SK-N-SH treated with all-trans-retinoic acid at 6 μM for 48 hours (cell line): Measurements from ENCODE around the gene ANKRD11.
"Not testable (repeated sequence)": the region's sequence is repeated elsewhere in the genome, so short reads cannot be mapped to it uniquely, and the experiment has no call there.

Experiments
- ATAC-seq: fragments of 200-7000 bp; cut with Tn5 transposase; 3 replicates; pipeline ENCODE4 v1.9.1; 2020; ENCODE audit warnings: mild to moderate bottlenecking, moderate library complexity
- ARNTL ChIP-seq: fragments of 450-650 bp; formaldehyde crosslinking; IDR thresholded peaks from 2 replicates; pipeline ENCODE4 v1.5.0; 2020; ENCODE audit warnings: low read depth, mild to moderate bottlenecking, moderate library complexity, borderline replicate concordance
- BACH2 ChIP-seq: fragments of 250-450 bp; sonication (Bioruptor Pico); IDR thresholded peaks from 2 replicates; pipeline ENCODE4 v1.9.0; 2021; ENCODE audit warnings: mild to moderate bottlenecking, borderline replicate concordance
- CSDC2 ChIP-seq: fragments of 250-450 bp; sonication (Bioruptor Pico); IDR thresholded peaks from 2 replicates; pipeline ENCODE4 v1.5.0; 2020; ENCODE audit warnings: mild to moderate bottlenecking, moderate library complexity
- CSRNP3 ChIP-seq: fragments of 250-450 bp; sonication (Bioruptor Pico); IDR thresholded peaks from 2 replicates; pipeline ENCODE4 v1.5.1; 2021; ENCODE audit warnings: mild to moderate bottlenecking, moderate library complexity
- ESRRG ChIP-seq: fragments of 250-450 bp; sonication (Bioruptor Pico); IDR thresholded peaks from 2 replicates; pipeline ENCODE4 v1.6.1; 2021; ENCODE audit warnings: mild to moderate bottlenecking
- GLIS3 ChIP-seq: fragments of 250-450 bp; sonication (Bioruptor Pico); IDR thresholded peaks from 2 replicates; pipeline ENCODE4 v1.5.0; 2020; ENCODE audit warnings: mild to moderate bottlenecking, moderate library complexity
- ISL1 ChIP-seq: fragments of 250-450 bp; sonication (Bioruptor Pico); IDR thresholded peaks from 2 replicates; pipeline ENCODE4 v2.1.2; 2022; ENCODE audit warnings: mild to moderate bottlenecking, moderate library complexity
- OSR1 ChIP-seq: fragments of 250-450 bp; sonication (Bioruptor Pico); IDR thresholded peaks from 2 replicates; pipeline ENCODE4 v1.8.0; 2022; ENCODE audit warnings: moderate library complexity, mild to moderate bottlenecking, inconsistent platforms
- POU6F1 ChIP-seq: fragments of 250-450 bp; sonication (Bioruptor Pico); IDR thresholded peaks from 2 replicates; pipeline ENCODE4 v1.8.0; 2021; ENCODE audit warnings: low read depth, mild to moderate bottlenecking, moderate library complexity, borderline replicate concordance
- PPARA ChIP-seq: fragments of 250-450 bp; sonication (Bioruptor Pico); IDR thresholded peaks from 2 replicates; pipeline ENCODE4 v1.5.0; 2020; ENCODE audit warnings: mild to moderate bottlenecking, borderline replicate concordance
- RARB ChIP-seq: fragments of 250-450 bp; sonication (Bioruptor Pico); IDR thresholded peaks from 2 replicates; pipeline ENCODE4 v1.8.0; 2021; ENCODE audit warnings: mild to moderate bottlenecking, moderate library complexity
- SNAI2 ChIP-seq: fragments of 250-450 bp; sonication (Bioruptor Pico); IDR thresholded peaks from 2 replicates; pipeline ENCODE4 v1.5.0; 2020; ENCODE audit warnings: mild to moderate bottlenecking, moderate library complexity
- TCF4 ChIP-seq: fragments of 250-450 bp; sonication (Bioruptor Pico); IDR thresholded peaks from 2 replicates; pipeline ENCODE4 v1.8.0; 2021; ENCODE audit warnings: mild to moderate bottlenecking, moderate library complexity, borderline replicate concordance
- TOX ChIP-seq: fragments of 250-450 bp; sonication (Bioruptor Pico); IDR thresholded peaks from 2 replicates; pipeline ENCODE4 v1.8.0; 2021; ENCODE audit warnings: mild to moderate bottlenecking, moderate library complexity, borderline replicate concordance
- ZC3H10 ChIP-seq: fragments of 250-450 bp; sonication (Bioruptor Pico); IDR thresholded peaks from 2 replicates; pipeline ENCODE4 v1.5.1; 2021; ENCODE audit warnings: mild to moderate bottlenecking, moderate library complexity
- ZFP3 ChIP-seq: fragments of 250-450 bp; sonication (Bioruptor Pico); IDR thresholded peaks from 2 replicates; pipeline ENCODE4 v1.5.0; 2020; ENCODE audit warnings: mild to moderate bottlenecking, moderate library complexity
- ZFP30 ChIP-seq: fragments of 450-650 bp; formaldehyde crosslinking; IDR thresholded peaks from 2 replicates; pipeline ENCODE4 v1.5.0; 2022; ENCODE audit warnings: mild to moderate bottlenecking, moderate library complexity
- ZNF70 ChIP-seq: fragments of 450-650 bp; formaldehyde crosslinking; IDR thresholded peaks from 2 replicates; pipeline ENCODE4 v1.5.0; 2020; ENCODE audit warnings: mild to moderate bottlenecking, moderate library complexity
- TF ChIP-seq, protein P1 (sequence below): fragments of 250-450 bp; sonication (Bioruptor Pico); IDR thresholded peaks from 2 replicates; pipeline ENCODE4 v1.8.0; 2020; ENCODE audit warnings: mild to moderate bottlenecking, moderate library complexity, borderline replicate concordance
- TF ChIP-seq, protein P2 (sequence below): fragments of 250-450 bp; sonication (Bioruptor Pico); IDR thresholded peaks from 2 replicates; pipeline ENCODE4 v1.5.0; 2020; ENCODE audit warnings: mild to moderate bottlenecking, moderate library complexity
- TF ChIP-seq, protein P3 (sequence below): fragments of 250-450 bp; sonication (Bioruptor Pico); IDR thresholded peaks from 2 replicates; pipeline ENCODE4 v1.5.1; 2020; ENCODE audit warnings: low read depth, mild to moderate bottlenecking, moderate library complexity

The ANKRD11 gene

GRCh38 chr16:89455178-89455577 lies 35.2 kb downstream of the ANKRD11 start:
- ATAC-seq, result no peak
- TF ChIP-seq, protein P1, sequence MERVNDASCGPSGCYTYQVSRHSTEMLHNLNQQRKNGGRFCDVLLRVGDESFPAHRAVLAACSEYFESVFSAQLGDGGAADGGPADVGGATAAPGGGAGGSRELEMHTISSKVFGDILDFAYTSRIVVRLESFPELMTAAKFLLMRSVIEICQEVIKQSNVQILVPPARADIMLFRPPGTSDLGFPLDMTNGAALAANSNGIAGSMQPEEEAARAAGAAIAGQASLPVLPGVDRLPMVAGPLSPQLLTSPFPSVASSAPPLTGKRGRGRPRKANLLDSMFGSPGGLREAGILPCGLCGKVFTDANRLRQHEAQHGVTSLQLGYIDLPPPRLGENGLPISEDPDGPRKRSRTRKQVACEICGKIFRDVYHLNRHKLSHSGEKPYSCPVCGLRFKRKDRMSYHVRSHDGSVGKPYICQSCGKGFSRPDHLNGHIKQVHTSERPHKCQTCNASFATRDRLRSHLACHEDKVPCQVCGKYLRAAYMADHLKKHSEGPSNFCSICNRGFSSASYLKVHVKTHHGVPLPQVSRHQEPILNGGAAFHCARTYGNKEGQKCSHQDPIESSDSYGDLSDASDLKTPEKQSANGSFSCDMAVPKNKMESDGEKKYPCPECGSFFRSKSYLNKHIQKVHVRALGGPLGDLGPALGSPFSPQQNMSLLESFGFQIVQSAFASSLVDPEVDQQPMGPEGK (CRISPR knock-in tag), result no peak
- TF ChIP-seq ZFP30 (CRISPR knock-in tag), result no peak
- TF ChIP-seq GLIS3, result no peak
- no peak for TF ChIP-seq BACH2
- TF ChIP-seq TCF4 (CRISPR knock-in tag), result no peak
- no peak for TF ChIP-seq CSDC2 (CRISPR knock-in tag)
- no peak for TF ChIP-seq ZNF70 (CRISPR knock-in tag)
- no peak for TF ChIP-seq TOX (CRISPR knock-in tag)
- no peak for TF ChIP-seq PPARA
- TF ChIP-seq, protein P2, sequence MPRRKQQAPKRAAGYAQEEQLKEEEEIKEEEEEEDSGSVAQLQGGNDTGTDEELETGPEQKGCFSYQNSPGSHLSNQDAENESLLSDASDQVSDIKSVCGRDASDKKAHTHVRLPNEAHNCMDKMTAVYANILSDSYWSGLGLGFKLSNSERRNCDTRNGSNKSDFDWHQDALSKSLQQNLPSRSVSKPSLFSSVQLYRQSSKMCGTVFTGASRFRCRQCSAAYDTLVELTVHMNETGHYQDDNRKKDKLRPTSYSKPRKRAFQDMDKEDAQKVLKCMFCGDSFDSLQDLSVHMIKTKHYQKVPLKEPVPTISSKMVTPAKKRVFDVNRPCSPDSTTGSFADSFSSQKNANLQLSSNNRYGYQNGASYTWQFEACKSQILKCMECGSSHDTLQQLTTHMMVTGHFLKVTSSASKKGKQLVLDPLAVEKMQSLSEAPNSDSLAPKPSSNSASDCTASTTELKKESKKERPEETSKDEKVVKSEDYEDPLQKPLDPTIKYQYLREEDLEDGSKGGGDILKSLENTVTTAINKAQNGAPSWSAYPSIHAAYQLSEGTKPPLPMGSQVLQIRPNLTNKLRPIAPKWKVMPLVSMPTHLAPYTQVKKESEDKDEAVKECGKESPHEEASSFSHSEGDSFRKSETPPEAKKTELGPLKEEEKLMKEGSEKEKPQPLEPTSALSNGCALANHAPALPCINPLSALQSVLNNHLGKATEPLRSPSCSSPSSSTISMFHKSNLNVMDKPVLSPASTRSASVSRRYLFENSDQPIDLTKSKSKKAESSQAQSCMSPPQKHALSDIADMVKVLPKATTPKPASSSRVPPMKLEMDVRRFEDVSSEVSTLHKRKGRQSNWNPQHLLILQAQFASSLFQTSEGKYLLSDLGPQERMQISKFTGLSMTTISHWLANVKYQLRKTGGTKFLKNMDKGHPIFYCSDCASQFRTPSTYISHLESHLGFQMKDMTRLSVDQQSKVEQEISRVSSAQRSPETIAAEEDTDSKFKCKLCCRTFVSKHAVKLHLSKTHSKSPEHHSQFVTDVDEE, result no peak
- no peak for TF ChIP-seq ESRRG (CRISPR knock-in tag)
- TF ChIP-seq ISL1 (CRISPR knock-in tag), result no peak
- TF ChIP-seq SNAI2 (CRISPR knock-in tag), result no peak
- TF ChIP-seq POU6F1 (CRISPR knock-in tag), result no peak
- TF ChIP-seq RARB (CRISPR knock-in tag), result no peak
- TF ChIP-seq OSR1 (CRISPR knock-in tag), result no peak
- TF ChIP-seq ZFP3 (CRISPR knock-in tag), result no peak
- no peak for TF ChIP-seq CSRNP3 (CRISPR knock-in tag)
- TF ChIP-seq ZC3H10 (CRISPR knock-in tag), result no peak
- TF ChIP-seq, protein P3, sequence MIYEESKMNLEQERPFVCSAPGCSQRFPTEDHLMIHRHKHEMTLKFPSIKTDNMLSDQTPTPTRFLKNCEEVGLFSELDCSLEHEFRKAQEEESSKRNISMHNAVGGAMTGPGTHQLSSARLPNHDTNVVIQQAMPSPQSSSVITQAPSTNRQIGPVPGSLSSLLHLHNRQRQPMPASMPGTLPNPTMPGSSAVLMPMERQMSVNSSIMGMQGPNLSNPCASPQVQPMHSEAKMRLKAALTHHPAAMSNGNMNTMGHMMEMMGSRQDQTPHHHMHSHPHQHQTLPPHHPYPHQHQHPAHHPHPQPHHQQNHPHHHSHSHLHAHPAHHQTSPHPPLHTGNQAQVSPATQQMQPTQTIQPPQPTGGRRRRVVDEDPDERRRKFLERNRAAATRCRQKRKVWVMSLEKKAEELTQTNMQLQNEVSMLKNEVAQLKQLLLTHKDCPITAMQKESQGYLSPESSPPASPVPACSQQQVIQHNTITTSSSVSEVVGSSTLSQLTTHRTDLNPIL, result no peak

DNA sequence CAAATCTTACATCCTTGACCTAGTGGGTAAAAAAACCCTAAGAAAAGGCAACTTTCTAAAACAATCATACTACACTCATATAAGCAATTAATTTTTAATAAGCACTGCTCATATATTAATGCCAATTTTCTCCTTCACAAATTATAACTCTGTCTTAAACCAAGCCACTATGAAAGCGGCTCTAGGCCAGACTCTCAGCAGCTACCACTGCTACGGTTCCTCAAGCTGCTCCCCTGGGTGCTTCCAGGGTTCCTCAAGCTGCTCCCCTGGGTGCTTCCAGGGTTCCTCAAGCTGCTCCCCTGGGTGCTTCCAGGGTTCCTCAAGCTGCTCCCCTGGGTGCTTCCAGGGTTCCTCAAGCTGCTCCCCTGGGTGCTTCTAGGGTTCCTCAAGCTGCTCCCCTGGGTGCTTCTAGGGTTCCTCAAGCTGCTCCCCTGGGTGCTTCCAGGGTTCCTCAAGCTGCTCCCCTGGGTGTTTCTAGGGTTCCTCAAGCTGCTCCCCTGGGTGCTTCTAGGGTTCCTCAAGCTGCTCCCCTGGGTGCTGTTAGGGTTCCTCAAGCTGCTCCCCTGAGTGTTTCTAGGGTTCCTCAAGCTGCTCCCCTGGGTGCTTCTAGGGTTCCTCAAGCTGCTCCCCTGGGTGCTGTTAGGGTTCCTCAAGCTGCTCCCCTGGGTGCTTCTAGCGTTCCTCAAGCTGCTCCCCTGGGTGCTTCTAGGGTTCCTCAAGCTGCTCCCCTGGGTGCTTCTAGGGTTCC lies 35.8 kb downstream of the ANKRD11 start:
- not testable (repeated sequence) for ATAC-seq

DNA sequence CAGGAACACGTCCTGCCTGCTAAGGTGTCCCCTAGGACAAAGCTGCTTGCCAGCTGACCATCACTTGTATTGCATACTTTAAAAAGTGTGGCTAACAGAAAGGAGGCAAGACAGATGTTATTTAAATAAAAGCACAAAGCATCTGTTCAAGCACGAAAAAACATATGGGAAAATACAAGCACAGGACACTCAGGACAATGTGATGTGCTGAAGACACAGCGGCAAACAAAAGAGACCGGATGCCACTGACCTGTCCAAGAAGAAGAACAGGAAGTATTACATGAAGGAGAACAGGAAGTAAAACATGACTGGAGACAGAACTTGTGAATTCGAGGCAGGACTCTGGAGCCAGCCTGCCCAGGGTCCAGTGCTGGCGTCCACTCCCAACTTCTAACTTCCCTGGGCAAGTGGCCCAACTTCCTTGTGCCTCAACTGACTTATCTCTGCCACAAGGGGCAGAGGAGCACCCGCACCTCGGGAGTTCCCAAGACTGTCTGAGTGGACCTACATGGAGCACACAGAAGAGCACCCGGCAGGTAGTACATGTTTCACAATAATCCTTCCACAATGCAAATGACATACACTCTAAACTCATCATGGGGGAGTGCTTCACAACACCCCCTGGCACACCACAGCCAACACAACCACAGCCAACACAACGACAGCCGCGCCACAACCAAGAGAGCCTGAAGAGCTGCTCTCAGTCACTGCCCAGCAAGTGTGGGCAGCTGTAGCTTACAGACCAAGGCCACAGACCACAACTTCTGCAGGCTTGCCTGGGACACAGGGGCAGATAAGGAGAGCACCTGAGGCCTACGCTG lies 36.6 kb downstream of the ANKRD11 start:
- ATAC-seq, result peak; percentile 61
- TF ChIP-seq BACH2, result no peak
- TF ChIP-seq TCF4 (CRISPR knock-in tag), result no peak
- TF ChIP-seq CSRNP3 (CRISPR knock-in tag), result no peak
- no peak for TF ChIP-seq TOX (CRISPR knock-in tag)
- no peak for TF ChIP-seq SNAI2 (CRISPR knock-in tag)
- no peak for TF ChIP-seq ZNF70 (CRISPR knock-in tag)
- TF ChIP-seq ARNTL, result no peak
- TF ChIP-seq ISL1 (CRISPR knock-in tag), result no peak
- no peak for TF ChIP-seq PPARA
- TF ChIP-seq, protein P2, result no peak
- TF ChIP-seq ESRRG (CRISPR knock-in tag), result no peak
